Thoracic aorta (tissue), 2 donors: ENCODE measurements around the gene TFEB. TPM values are rescaled to one million over a fixed set of nuclear protein-coding genes. Genes with fewer than 3 reads are reported as not detected.

Source experiments
- ATAC-seq: fragments of 150-250 bp; one replicate; pipeline ENCODE4 v1.8.0; 2017; ENCODE audit warnings: low read depth; ENCODE audit not compliant: insufficient number of reproducible peaks, low FRiP score
- DNase-seq: peaks from one replicate; pipeline ENCODE4 v3.0.0-alpha.2; 2020; ENCODE audit warnings: low spot score
- H3K27ac ChIP-seq, 2 donors: fragments of 200-600 bp; sonication (generic); 1 replicate in 1 of 2; 2 replicates in 1 of 2; pipeline ENCODE4 v1.5.1; 2016; ENCODE audit warnings: mild to moderate bottlenecking in 2 of 2, moderate library complexity in 2 of 2
- H3K27me3 ChIP-seq: fragments of 200-600 bp; sonication (generic); replicated peaks from 2 replicates; pipeline ENCODE4 v1.6.0; 2016; ENCODE audit warnings: mild to moderate bottlenecking; ENCODE audit not compliant: insufficient read depth
- H3K36me3 ChIP-seq: fragments of 200-600 bp; sonication (generic); one replicate; pipeline ENCODE4 v1.5.1; 2016
- H3K4me1 ChIP-seq, 2 donors: fragments of 200-600 bp; sonication (generic); 1 replicate in 1 of 2; 2 replicates in 1 of 2; pipeline versions ENCODE4 v1.5.1 to v1.6.0; 2016; ENCODE audit warnings: low read depth in 2 of 2, mild to moderate bottlenecking in 1 of 2; ENCODE audit not compliant: control insufficient read depth in 1 of 2
- H3K4me3 ChIP-seq: fragments of 200-600 bp; sonication (generic); 2 replicates; pipeline ENCODE4 v1.5.1; 2016; ENCODE audit warnings: mild to moderate bottlenecking
- H3K9me3 ChIP-seq: fragments of 200-600 bp; sonication (generic); 2 replicates; pipeline ENCODE4 v1.5.1; 2016
- CTCF ChIP-seq: fragments of 200-600 bp; sonication (generic); IDR thresholded peaks from one replicate; pipeline ENCODE4 v1.5.1; 2019; ENCODE audit warnings: antibody characterized with exemption
- total RNA-seq, 2 donors: library from RNA; depleted of rRNA; stranded (reverse); fragments of >200 nt; gene quantifications; one replicate each; pipeline versions ENCODE4 v1.1.0 to v1.2.3, GENCODE V29; 2016

TFEB gene
- total RNA-seq, 2 donors from 2014 or later, result 22.9 to 23.8 TPM

DNA sequence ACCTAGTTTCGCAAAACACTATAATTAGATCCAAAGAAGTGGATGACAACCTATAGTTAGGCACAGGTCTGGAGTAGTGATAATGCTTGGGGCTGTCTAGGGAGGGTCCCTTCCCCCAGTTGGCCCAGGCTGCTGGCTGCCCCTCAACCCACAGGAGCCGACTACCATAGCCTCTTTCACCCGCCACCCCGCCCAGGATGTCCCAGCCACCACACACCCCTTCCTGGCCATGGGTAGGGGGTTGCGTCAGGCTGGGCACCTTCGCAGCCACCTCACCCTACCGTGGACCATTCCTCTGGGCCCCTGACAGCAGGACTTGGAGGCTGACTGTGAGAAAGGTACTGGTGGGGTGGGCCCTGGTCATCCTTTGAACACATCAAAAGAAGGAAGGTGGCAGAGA lies 8.5 kb downstream of the TFEB start:
- Histone ChIP-seq H3K4me3 (no peak overlapping the region), H3K9me3 (no peaks in the 10 kb centered on the region), H3K27ac (no peak overlapping the region), H3K36me3 (no peaks in the 10 kb centered on the region), H3K27me3 (no peaks in the 10 kb centered on the region), H3K4me1 (peaks cover 24 to 51% of the 10 kb centered on the region in 2 donors)
- DNase-seq (no peak), ATAC-seq (no peak)
- no peak for TF ChIP-seq CTCF

GRCh38 chr6:41724586-41725501 lies 10.6 kb downstream of the TFEB start:
- TF ChIP-seq CTCF, result no peak
- Histone ChIP-seq H3K27ac (peak overlapping the region; percentile 47 to 59), H3K4me1 (peaks cover 15 to 31% of the 10 kb centered on the region in 2 donors)

DNA sequence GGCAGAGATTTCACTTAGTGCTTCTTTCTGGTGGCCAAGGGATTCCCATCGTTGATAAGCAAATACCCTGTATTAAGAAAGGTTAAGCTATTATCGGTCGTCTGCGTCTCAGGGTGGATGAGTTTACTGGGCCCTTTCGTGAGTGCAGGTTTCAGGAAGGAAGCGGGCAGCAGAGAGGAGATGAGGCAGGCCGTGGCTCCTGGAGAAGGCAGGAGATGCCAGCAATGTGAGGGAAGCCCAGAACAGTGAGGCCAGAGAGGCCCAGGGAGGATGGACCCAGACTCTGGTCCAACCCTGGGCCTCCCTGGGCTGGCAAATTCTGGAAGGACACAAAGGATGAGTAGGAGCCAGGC lies 11.2 kb downstream of the TFEB start:
- no peak for TF ChIP-seq CTCF
- Histone ChIP-seq H3K27me3 (no peaks in the 10 kb centered on the region), H3K27ac (peak overlapping the region; percentile 47 to 59), H3K4me1 (peaks cover 15 to 29% of the 10 kb centered on the region in 2 donors), H3K36me3 (no peaks in the 10 kb centered on the region), H3K9me3 (no peaks in the 10 kb centered on the region), H3K4me3 (peak overlapping the region; percentile 44)
- no peak for DNase-seq
- no peak for ATAC-seq

More at GRCh38 chr6:41724586-41725501, 10.6 kb downstream of the TFEB start:
- no peak for ATAC-seq
- Histone ChIP-seq H3K4me3 (no peak overlapping the region), H3K36me3 (no peaks in the 10 kb centered on the region), H3K9me3 (no peaks in the 10 kb centered on the region), H3K27me3 (no peaks in the 10 kb centered on the region)
- no peak for DNase-seq

- no peaks in the 10 kb centered on the region for H3K36me3 ChIP-seq
- TF ChIP-seq CTCF, result peak; percentile 30
- ATAC-seq (peak; percentile 71), DNase-seq (peak; percentile 53)
- H3K9me3 ChIP-seq, result no peaks in the 10 kb centered on the region
- H3K27me3 ChIP-seq, result no peaks in the 10 kb centered on the region
- H3K4me3 ChIP-seq, result peak overlapping the region; percentile 44
- H3K4me1 ChIP-seq, result peaks cover 17 to 33% of the 10 kb centered on the region in 2 donors
- peak overlapping the region; percentile 47 to 59 for H3K27ac ChIP-seq
Observed at GRCh38 chr6:41723530-41724227, 11.7 kb downstream of the TFEB start.

GRCh38 chr6:41722969-41723529 lies 12.4 kb downstream of the TFEB start:
- no peaks in the 10 kb centered on the region for H3K27me3 ChIP-seq

More at GRCh38 chr6:41722969-41723529, 12.4 kb downstream of the TFEB start:
- no peak for TF ChIP-seq CTCF
- DNase-seq (no peak), ATAC-seq (no peak)
- H3K4me3 ChIP-seq, result peak overlapping the region; percentile 44
- no peaks in the 10 kb centered on the region for H3K36me3 ChIP-seq
- H3K27ac ChIP-seq, result peak overlapping the region in 1 of 2 donors; percentile 59
- peaks cover 23 to 35% of the 10 kb centered on the region in 2 donors for H3K4me1 ChIP-seq
- H3K9me3 ChIP-seq, result no peaks in the 10 kb centered on the region
